B cell (primary cell): Measurements from ENCODE around the gene SELENON. TPM values are rescaled to one million over a fixed set of nuclear protein-coding genes. Genes with fewer than 3 reads are reported as not detected.

Experiments
- ATAC-seq: fragments of 200-7000 bp; cut with Tn5 transposase; one replicate; pipeline ENCODE4 v1.10.0; 2021; ENCODE audit warnings: low read depth, mild to moderate bottlenecking, moderate number of reproducible peaks, moderate library complexity
- CTCF ChIA-PET: fragments of 350-600 bp; sonication (Branson Sonifier 250); formaldehyde crosslinking; loops from one replicate; lab custom pipeline; 2021; ENCODE audit warnings: antibody characterized with exemption, inconsistent platforms; lab: Charles Lee
- POLR2A ChIA-PET: fragments of 350-600 bp; sonication (Branson Sonifier 250); formaldehyde crosslinking; loops from one replicate; lab custom pipeline; 2021; ENCODE audit warnings: antibody characterized with exemption; lab: Charles Lee
- DNase-seq: peaks from one replicate; pipeline ENCODE4 v3.0.0; 2013
- H2AFZ ChIP-seq: 2 replicates; pipeline ENCODE4 v1.6.1; 2012; ENCODE audit warnings: mild to moderate bottlenecking, low read depth, low read length; ENCODE audit not compliant: insufficient read depth, poor library complexity, severe bottlenecking
- H3K27ac ChIP-seq, 2 donors: 1 replicate in 1 of 2; 2 replicates in 1 of 2; pipeline ENCODE4 v1.5.1; 2012 to 2013; ENCODE audit warnings: low read length in 2 of 2, mild to moderate bottlenecking in 2 of 2, moderate library complexity in 1 of 2
- H3K27me3 ChIP-seq, 4 experiments: fragments of 200-600 bp in 1 of 4; sonication (generic) in 1 of 4; replicated peaks in 1 of 4; 1 replicate in 2 of 4; 2 replicates in 2 of 4; pipeline versions ENCODE4 v1.6.1 to v1.7.0; 2013 to 2016; ENCODE audit warnings: low read length in 3 of 4, mild to moderate bottlenecking in 2 of 4, mixed read lengths in 1 of 4, moderate library complexity in 1 of 4; ENCODE audit not compliant: insufficient read depth in 4 of 4, control insufficient read depth in 3 of 4; ENCODE audit errors: control extremely low read depth in 1 of 4
- H3K36me3 ChIP-seq, 2 experiments: replicated peaks in 1 of 2; 1 replicate in 1 of 2; 2 replicates in 1 of 2; pipeline versions ENCODE4 v1.6.1 to v1.7.1; 2013; ENCODE audit warnings: low read length in 1 of 2; ENCODE audit not compliant: insufficient read depth in 2 of 2, control insufficient read depth in 1 of 2; ENCODE audit errors: control extremely low read depth in 1 of 2, extremely low read depth in 1 of 2
- H3K4me1 ChIP-seq, 2 donors: fragments of 200-600 bp in 1 of 2; sonication (generic) in 1 of 2; 1 replicate in 1 of 2; 2 replicates in 1 of 2; pipeline versions ENCODE4 v1.5.1 to v1.6.1; 2013 to 2017; ENCODE audit warnings: low read length in 2 of 2; ENCODE audit not compliant: control insufficient read depth in 2 of 2, insufficient read depth in 2 of 2
- H3K4me2 ChIP-seq: replicated peaks from 2 replicates; pipeline ENCODE3; 2012; ENCODE audit warnings: mild to moderate bottlenecking, low read depth, low read length; ENCODE audit not compliant: poor library complexity, severe bottlenecking
- H3K4me3 ChIP-seq, 5 experiments: fragments of 200-600 bp in 1 of 5; sonication (generic) in 1 of 5; 1 replicate in 3 of 5; 2 replicates in 2 of 5; pipeline versions ENCODE4 v1.5.1 to v1.7.0; 2011 to 2016; ENCODE audit warnings: low read length in 4 of 5, mild to moderate bottlenecking in 4 of 5, low read depth in 2 of 5, control low read depth in 1 of 5, moderate library complexity in 1 of 5; ENCODE audit not compliant: insufficient read depth in 1 of 5; ENCODE audit errors: control extremely low read depth in 1 of 5, extremely low read depth in 1 of 5
- H3K79me2 ChIP-seq: fragments of 200-600 bp; sonication (generic); one replicate; pipeline ENCODE4 v1.6.0; 2016; ENCODE audit warnings: low read length; ENCODE audit not compliant: control insufficient read depth, insufficient read depth
- H3K9ac ChIP-seq: fragments of 200-600 bp; sonication (generic); 2 replicates; pipeline ENCODE4 v1.6.1; 2017; ENCODE audit warnings: mild to moderate bottlenecking, low read length, moderate library complexity
- H3K9me3 ChIP-seq, 3 donors: one replicate each; pipeline versions ENCODE4 v1.6.1 to v1.7.1; 2013; ENCODE audit warnings: low read length in 2 of 3; ENCODE audit not compliant: control insufficient read depth in 2 of 3, insufficient read depth in 1 of 3; ENCODE audit errors: control extremely low read depth in 1 of 3
- H4K20me1 ChIP-seq: 2 replicates; pipeline ENCODE4 v1.6.0; 2012; ENCODE audit warnings: mild to moderate bottlenecking, low read length; ENCODE audit not compliant: insufficient read depth, control insufficient read depth, poor library complexity, severe bottlenecking
- H3K27ac Mint-ChIP-seq: one replicate; pipeline ENCODE4 v1.8.0; 2021; ENCODE audit warnings: mixed read lengths
- H3K27me3 Mint-ChIP-seq: one replicate; pipeline ENCODE4 v1.8.0; 2021; ENCODE audit warnings: mixed read lengths
- H3K4me1 Mint-ChIP-seq: one replicate; pipeline ENCODE4 v1.8.0; 2021; ENCODE audit warnings: mixed read lengths
- H3K4me3 Mint-ChIP-seq: one replicate; pipeline ENCODE4 v1.8.0; 2021; ENCODE audit warnings: mixed read lengths
- H3K9me3 Mint-ChIP-seq: one replicate; pipeline ENCODE4 v1.8.0; 2022; ENCODE audit warnings: mixed read lengths; ENCODE audit not compliant: insufficient read depth
- CTCF ChIP-seq: fragments of 200-600 bp; IDR thresholded peaks from one replicate; pipeline ENCODE4 v1.8.0; 2022; ENCODE audit warnings: antibody characterized with exemption, mild to moderate bottlenecking
- EZH2 ChIP-seq: IDR thresholded peaks from 2 replicates; pipeline ENCODE4 v1.6.1; 2012; ENCODE audit warnings: borderline replicate concordance, low read depth, mild to moderate bottlenecking, moderate library complexity, low read length; ENCODE audit not compliant: insufficient read depth, poor library complexity, severe bottlenecking
- WGBS: methylation state at CpG from one replicate; pipeline ENCODE4 v1.1.5; 2013; ENCODE audit warnings: missing lambda C conversion rate; ENCODE audit not compliant: insufficient coverage; 5-methylcytosine and 5-hydroxymethylcytosine counted together
- intact Hi-C: fragments of 100-400 bp; cut with micrococcal nuclease; formaldehyde crosslinking; loops from one replicate; pipeline ENCODE4 v1.10.0; 2022
- polyA plus RNA-seq: library from polyadenylated mRNA; depleted of rRNA; stranded (reverse); fragments of >200 nt; gene quantifications from 2 replicates; pipeline ENCODE4 v1.2.3, GENCODE V29; 2012
- total RNA-seq, 2 donors: library from RNA; stranded (reverse); fragments of 120-200 nt in 1 of 2; gene quantifications; 1 replicate in 1 of 2; 2 replicates in 1 of 2; pipeline versions ENCODE4 v1.2.3 to v1.2.4, GENCODE V29; 2013 to 2022

SELENON gene
- total and polyA plus RNA-seq, 2 donors (not counting 1 experiment from before 2014, with no cell fraction given) = 10.9 to 16.5 TPM

- TF ChIP-seq EZH2 = no peak
- TF ChIP-seq CTCF = no peak
- Mint-ChIP-seq H3K4me1 (peaks cover 13% of the 10 kb centered on the region), H3K27ac (no peak overlapping the region), H3K9me3 (no peaks in the 10 kb centered on the region), H3K27me3 (peaks cover 5% of the 10 kb centered on the region), H3K4me3 (no peak overlapping the region)
- Histone ChIP-seq H3K4me1 (peaks cover 0 to 8% of the 10 kb centered on the region in 2 donors), H3K27ac (no peak overlapping the region), H3K9me3 (no peaks in the 10 kb centered on the region), H3K4me3 (no peak overlapping the region), H3K9ac (no peak overlapping the region), H3K4me2 (no peak overlapping the region), H3K36me3 (no peaks in the 10 kb centered on the region), H3K79me2 (no peaks in the 10 kb centered on the region), H2AFZ (no peak overlapping the region), H3K27me3 (no peaks in the 10 kb centered on the region), H4K20me1 (no peaks in the 10 kb centered on the region)
- no peak for DNase-seq
- ATAC-seq = no peak
- intact Hi-C loops = no loop called here
- WGBS = 85% methylated on average over 8 of the region's 8 CpGs
- POLR2A ChIA-PET = interaction anchor here (0.6 kb wide), 1 partner anchor 9 kb away, joined by 4 read pairs; no protein-coding TSS in a partner anchor
- CTCF ChIA-PET = interaction anchor here (1.7 to 2.4 kb wide), 2 partner anchors 15 to 185 kb away, joined by 7 to 10 read pairs; no protein-coding TSS in a partner anchor
Observed at GRCh38 chr1:25794325-25794724, 5.7 kb upstream of the SELENON start.

GRCh38 chr1:25795211-25795610 lies 4.8 kb upstream of the SELENON start:
- Mint-ChIP-seq H3K4me1 (peaks cover 15% of the 10 kb centered on the region), H3K27ac (no peak overlapping the region), H3K9me3 (no peaks in the 10 kb centered on the region), H3K4me3 (no peak overlapping the region), H3K27me3 (peaks cover 3% of the 10 kb centered on the region)
- Histone ChIP-seq H3K27ac (no peak overlapping the region), H3K9ac (no peak overlapping the region), H3K36me3 (no peaks in the 10 kb centered on the region), H3K27me3 (no peaks in the 10 kb centered on the region), H3K4me3 (no peak overlapping the region), H4K20me1 (no peaks in the 10 kb centered on the region), H3K4me1 (peaks cover 0 to 13% of the 10 kb centered on the region in 2 donors), H3K79me2 (no peaks in the 10 kb centered on the region), H3K9me3 (no peaks in the 10 kb centered on the region), H3K4me2 (no peak overlapping the region), H2AFZ (no peak overlapping the region)
- ChIA-PET CTCF (interaction anchor here (2.4 kb wide), 1 partner anchor 186 kb away, joined by 10 read pairs; no protein-coding TSS in a partner anchor), POLR2A (no interaction called here)
- intact Hi-C loops = loop anchor here (5.0 kb wide), 2 partner anchors 248 to 293 kb away; no protein-coding TSS in a partner anchor
- TF ChIP-seq CTCF = no peak
- no peak for TF ChIP-seq EZH2
- no peak for DNase-seq
- ATAC-seq = no peak
- WGBS = 100% methylated on average over 1 of the region's 2 CpGs
